HG02840 (cell line): ENCODE measurements around the gene NFIL3.
"Not testable (repeated sequence)": the region's sequence is repeated elsewhere in the genome, so short reads cannot be mapped to it uniquely, and the experiment has no call there.

Experiments
- ATAC-seq: cut with Tn5 transposase; IDR thresholded peaks from one replicate; pipeline ENCODE4 v1.9.1; 2021; ENCODE audit warnings: mild to moderate bottlenecking, moderate library complexity, moderate number of reproducible peaks; ENCODE audit not compliant: unreplicated experiment, low FRiP score

The NFIL3 gene

DNA sequence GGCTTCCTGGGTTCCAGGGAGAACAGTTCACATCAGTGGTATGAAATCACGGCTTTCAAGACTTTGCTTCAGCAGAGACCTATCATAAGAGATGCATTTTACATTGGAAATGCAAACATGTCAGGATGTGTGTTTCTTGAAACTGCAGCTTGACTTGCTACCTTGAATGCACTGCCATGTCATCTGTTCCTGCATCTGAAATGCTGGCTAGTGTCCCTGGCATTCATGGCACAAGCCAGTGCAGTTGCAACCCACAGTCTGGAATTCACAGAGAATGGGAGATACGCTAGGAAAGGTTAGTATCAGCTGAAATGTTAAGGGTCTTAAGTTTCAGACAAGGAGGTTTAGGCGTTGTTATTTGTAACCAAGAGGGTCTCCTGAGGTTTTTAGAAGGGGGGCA lies 24.7 kb downstream of the NFIL3 start:
- ATAC-seq: no peak

DNA sequence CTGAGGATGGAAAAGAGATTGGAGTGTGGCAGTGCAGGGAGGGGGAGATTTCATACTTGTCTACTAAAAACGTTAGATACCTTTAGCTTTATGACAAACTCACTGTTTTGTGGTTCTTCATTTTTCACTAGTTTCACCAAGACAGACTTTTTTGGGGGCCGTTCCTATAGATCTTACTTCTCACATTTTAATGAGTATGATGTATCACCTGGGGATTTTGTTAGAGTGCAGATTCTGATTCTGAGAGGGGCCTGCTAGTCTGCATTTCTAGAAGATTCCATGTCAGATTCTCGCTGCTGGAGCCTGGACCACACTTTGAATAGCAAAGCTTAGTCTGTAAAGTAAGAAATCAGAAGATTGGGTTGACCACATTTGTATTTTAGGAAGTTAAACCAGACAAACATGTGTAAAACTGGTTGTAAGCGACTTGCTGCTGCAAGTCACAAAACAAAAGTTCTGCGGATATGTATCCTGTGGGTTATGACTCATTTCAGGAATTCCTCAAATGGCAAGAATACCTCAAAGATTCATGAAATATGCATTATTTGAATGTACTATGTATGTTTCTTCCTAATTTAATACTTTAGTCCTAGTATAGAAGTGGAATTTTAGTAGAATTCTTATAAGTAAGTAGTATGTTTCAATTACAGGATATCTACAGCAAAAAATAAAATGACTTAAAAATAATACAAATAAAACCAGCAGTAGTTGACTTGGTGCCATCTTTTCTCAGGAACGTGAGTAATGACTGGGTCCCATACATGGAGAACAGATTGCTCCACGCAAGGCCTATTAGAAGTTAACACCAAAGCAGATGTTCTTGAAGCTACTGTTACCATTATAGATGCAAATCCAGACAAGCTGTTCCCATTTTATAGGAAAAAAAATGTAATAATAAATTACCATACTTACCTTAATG lies 27.8 kb downstream of the NFIL3 start:
- no peak for ATAC-seq

DNA sequence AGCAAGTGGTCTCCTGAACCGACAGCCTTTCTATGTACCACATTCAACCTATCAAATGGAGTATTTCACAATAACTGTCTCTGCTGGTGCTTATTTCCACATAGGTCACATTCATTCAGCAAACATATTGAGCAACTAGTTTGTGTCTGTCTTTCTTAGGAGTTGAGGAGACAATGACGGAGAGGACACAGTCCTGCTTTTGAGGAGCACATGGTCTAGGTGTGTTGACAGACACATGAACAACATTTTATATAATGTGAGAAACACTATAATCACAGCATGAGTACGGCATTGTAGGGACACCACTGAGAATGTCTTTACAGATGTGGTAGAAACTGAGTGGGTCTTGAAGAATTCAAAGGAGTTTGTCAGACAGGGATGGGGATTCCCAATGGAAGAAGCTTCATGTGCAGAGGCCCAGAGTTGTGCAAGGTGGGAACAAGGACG lies 28.5 kb downstream of the NFIL3 start:
- no peak for ATAC-seq

DNA sequence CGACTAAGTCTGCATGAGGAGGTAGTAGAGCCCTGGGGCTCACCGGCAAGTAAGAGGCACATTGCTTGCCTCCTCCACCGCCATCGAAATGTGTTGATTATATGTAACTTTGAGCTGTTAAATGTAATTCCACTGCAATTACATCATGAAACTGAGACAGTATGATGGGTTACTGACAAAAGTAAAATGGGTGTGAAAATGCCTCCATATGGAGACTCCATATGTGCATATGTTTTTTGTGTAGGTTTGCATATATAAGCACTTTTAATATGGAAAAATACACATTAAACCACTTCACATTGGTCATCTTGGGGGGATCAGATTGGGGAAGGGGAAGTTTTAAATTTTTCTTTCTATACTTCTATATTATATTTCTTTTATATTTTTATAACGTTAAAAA lies 29.8 kb downstream of the NFIL3 start:
- no peak for ATAC-seq

DNA sequence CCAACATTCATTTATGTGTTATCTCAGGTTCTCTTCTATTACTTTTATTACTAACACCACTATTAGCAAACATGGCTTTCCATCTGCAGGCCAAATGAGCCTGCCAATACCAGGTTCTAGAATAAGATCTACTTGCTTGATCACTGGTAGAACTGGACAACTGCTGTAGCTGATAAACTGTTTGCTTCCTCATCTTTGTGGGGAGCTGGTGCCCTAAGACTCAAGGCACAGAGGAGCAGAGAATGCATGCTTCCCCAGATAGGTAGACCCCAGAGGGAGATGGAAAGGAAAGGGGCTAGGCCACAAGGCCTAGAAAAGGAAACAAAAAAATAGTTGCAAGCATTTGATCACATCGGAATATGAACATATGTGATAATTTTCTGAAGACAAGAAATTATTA lies 31.2 kb downstream of the NFIL3 start:
- no peak for ATAC-seq

DNA sequence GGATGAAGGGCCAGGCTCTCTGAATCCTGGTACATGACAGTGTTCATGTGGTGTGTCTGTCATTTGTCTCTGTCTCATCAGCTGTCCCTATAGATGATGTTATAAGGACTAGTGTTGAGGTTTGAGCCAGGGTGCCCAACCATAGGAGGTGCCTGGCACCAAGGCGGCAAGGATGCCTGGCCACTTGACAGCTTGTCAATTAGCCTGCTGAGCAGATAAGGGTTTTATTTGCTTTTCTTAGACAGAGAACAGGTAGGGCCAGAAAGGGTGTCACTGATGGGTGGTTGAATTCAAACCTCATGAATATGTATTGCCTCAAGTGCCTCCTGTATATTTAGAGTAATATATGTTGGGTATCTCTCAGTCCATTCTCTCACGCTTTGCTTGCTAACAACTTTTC lies 31.8 kb downstream of the NFIL3 start:
- no peak for ATAC-seq

DNA sequence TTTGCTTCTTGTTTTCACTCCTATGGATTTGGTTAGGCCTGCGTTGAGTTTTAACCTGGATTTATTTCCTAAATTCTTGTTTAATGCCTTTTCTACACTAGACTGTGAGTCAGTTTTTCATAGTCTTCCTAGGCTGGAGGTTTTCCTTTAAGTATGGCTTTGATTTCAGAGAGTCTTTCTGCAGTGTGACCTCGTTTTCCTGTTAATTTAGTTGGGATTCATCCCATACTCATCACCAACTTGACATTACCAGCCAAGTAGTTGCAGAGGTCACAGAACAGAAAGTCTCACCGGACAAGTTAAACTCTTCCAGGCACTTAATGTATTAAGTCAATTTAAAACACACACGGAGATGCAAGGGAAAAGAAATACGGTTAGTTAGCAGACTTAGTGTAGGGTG lies 32.2 kb downstream of the NFIL3 start:
- no peak for ATAC-seq

DNA sequence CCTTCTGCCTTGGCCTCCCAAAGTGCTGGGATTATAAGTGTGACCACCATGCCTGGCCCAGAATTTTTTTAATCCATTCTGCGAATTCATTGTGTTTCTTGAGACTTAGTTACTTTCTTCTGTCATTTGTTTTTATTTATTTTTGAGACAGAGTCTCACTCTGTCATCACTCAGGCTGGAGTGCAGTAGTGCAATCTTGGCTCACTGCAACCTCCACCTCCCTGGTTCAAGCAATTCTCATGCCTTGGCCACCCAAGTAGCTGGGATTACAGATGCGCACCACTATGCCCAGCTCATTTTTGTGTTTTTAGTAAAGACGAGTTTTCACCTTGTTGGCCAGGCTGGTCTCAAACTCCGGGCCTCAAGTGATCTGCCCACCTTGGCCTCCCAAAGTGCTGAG lies 33.9 kb downstream of the NFIL3 start:
- not testable (repeated sequence) for ATAC-seq

DNA sequence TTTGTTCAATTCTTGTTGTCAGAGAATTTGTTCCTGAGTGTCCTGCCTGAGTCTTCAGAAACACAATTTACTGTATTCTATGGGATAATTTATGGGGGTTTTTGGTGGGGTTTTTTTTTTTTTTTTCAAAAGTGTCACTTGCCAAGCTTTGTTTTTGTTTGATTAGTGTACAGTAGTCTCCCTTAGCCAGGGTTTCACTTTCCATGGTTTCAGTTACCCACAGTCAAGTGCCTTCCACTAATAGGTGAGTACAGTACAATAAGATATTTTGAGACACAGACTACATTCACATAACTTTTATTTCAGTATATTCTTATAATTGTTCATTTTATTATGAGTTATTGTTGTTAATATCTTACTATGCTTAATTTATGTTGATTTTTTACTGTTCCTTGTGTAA lies 36.9 kb downstream of the NFIL3 start:
- ATAC-seq: no peak

DNA sequence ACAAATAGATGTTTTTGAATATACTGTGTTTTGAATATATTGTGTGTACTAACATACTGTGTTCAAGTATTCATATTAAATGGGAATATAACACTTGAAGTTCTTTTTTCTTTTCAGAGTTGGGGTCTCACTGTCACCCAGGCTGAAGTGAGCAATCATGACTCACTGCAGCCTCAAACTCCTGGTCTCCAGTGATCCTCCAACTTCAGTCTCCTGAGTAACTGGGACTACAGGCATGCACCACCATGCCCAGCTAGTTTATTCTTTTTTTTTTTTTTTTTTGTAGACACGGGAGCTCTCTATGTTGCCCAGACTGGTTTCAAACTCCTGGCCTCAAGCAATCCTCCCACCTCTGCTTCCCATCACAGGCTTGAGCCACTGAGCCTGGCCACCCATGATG lies 38.7 kb downstream of the NFIL3 start:
- no peak for ATAC-seq

DNA sequence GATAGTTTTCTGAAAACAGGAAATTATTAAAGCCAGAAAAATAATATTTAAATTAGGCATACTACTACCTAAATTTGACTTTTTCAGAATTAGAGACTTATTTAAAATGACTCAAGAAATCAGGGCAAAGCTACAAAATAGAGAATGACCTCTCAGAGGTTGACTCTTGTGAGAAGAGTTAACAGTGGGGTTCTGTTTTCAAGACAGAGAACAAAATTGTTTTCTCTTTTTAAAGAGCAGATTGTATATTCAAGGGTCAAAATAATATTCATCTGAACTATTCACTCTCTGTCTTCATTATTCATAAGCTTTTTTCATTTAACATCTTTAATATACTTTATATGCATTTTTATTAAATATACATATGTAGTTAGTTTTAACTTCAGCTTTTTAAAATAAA lies 40.1 kb downstream of the NFIL3 start:
- no peak for ATAC-seq

DNA sequence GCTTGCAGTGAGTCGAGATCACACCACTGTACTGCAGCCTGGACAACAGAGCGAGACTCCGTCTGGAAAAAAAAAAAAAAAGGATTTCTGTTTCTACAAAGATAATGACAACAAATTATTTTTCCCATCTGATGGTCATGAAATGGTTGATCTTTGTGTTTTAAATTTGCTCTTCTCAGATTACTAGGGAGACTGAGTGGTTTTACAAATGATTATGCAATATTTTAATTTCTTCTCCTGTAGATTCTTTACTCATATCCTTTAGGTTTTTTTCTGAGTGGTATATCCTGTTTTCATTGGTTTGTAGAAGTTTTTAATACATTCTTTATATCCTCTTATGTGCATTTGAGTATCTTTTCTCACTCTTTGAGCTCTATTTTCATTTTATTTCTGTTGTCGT lies 41.3 kb downstream of the NFIL3 start:
- ATAC-seq: no peak

DNA sequence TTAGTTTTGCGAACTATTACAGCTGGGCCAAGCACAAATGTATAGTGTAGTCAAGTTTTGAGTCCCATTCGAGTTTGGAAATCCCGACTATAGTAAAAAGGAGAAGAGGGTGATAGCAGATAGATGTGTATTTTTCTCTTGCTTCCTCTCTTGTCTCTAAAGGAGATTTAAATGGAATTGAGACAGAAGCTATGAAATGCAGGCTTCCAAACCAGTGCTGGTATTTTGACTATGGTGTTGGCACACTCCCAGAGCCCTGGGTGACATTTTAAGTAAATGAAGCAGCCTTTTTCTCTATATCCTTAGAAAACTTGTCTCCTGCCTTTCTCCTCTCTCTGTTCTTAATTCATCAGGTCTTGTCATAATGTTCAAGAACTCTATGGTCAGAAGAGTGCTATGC lies 44.2 kb downstream of the NFIL3 start:
- no peak for ATAC-seq

DNA sequence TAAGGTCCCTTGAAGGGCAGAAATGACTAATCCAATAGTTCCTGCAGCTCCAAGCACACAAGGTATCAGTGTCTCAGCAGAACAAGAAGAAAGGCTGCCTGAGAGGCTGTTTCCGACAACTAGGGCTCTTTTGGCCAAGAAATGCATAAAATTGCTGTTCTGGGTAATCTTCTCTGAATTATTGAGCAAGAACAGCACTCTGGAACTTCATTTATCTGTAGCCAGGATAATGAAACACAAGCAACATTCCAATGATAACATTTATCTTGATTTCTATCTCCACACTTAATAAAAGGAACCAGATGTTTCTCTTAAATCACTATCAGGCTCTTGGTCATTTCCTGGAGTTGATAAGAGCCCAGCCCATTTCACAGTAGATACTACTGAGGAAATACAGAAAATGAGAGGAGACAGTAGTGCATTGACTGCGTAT lies 44.9 kb downstream of the NFIL3 start:
- ATAC-seq: no peak

DNA sequence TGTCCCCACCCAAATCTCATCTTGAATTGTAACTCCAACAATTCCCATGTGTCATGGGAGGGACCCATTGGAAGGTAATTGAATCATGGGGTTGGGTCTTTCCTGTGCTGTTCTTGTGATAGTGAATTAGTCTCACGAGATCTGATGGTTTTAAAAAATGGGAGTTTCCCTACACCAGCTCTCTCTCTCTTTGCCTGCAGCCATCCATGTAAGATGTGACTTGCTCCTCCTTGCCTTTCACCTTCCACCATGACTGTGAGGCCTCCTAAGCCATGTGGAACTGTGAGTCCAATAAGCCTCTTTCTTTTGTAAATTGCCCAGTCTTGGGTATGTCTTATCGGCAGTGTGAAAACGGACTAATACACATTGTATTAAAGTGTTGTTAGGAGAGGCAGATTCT lies 45.6 kb downstream of the NFIL3 start:
- not testable (repeated sequence) for ATAC-seq

DNA sequence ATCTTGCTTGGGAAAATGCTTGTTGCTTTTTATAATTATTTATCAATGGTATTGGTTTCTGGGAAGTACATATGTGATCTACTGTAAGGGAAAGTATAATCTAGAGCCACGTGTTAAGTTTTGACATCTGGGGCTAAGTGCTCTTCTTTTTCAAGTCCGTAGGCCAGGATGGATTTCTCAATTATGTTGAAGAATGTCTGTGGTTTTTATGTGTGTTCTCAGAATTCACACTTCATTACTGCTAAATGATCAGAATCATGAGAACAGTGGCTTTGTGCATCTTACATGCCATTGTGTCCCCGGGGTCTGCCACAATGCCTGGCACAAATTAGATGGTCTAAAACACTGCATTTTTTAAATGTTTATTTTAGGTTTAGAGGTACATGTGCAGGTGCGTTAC lies 47.4 kb downstream of the NFIL3 start:
- ATAC-seq: no peak

DNA sequence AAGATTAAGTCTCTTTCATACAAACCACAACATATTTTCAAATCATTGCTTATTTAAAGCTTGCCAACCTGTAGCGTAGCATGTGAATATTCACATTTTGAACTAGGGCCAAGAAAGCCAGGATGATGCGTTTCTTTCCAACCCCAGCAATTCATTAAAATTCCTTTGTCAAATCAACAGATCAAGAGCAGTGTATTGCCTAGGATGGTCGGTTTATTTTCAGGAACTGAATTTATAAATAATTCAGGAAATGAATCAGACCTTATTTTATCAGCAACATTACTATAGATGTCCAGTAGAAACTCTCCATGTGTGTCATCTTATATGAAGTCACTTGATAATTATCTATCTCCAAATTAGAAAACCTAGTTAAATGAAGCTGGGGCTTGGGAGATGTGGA lies 48.7 kb downstream of the NFIL3 start:
- no peak for ATAC-seq

DNA sequence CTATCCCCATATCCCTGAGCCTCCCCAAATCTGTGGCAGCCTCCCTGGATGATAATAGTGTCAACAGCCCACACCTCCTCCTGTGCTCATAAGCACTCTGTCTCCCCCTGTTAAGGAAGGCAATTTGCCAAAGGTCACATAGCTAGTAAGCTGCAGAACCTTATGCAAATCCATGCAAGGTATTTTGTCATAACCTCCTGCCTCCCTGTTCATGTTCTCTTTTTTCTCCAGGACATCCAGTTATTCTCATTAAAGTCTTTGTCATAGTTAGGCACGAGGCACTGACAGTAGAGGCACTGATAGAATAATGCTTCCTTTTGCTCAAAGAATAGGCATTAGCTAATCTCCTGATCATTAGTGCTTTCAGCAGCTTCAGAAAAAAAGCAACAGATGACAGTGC lies 51.7 kb downstream of the NFIL3 start:
- ATAC-seq: no peak

DNA sequence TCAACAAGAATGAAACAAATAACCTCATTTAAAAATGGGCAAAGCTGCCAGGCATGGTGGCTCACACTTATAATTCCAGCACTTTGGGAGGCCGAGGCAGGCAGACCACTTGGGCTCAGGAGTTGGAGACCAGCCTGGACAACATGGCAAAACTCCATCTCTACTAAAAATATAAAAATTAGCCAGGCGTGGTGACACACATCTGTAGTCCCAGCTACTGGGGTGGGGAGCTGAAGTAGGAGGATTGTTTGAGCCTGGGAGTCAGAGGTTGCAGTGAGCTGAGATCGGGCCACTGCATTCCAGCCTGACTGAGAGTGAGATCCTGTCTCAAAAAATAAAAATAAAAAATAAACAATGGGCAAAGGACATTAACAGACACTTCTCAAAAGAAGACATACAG lies 53.6 kb downstream of the NFIL3 start:
- ATAC-seq: not testable (repeated sequence)

DNA sequence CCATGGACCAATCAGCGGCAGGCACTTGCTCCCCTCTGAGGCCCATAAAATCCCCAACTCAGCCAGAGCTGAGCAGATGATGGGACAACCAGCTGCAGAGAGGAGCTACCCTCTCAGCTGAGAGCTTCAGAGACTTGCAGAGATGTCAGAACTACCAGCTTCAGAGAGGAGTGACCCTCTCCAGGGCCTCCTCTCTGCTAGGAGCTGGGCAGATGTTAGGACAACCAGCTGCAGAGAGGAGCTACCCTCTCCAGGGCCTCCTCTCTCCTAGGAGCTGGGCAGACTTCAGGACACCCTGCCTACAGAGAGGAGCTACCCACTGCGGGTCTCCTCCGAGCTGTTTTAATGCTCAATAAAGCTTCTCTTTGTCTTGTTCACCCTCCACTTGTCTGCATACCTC lies 58.9 kb downstream of the NFIL3 start:
- no peak for ATAC-seq

DNA sequence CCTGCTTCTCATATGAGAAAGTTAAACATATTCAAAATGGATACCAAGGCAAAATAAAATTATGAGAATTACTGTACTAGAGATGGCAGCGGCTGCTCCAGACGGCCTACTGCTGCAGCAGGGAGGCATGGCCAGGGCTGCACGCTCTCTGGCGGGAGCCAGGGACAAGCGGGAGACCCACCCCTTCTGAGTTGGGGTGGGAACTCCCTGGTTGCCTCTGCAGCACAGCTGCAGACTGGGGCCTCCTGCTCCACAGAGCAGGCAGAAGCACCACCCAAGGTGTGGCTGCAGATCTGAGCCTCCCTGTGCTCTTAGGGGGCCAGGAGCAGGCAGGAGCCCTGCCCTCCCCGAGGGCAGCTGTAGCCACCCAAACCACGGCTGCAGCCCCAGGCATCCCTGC lies 59.6 kb downstream of the NFIL3 start:
- ATAC-seq: no peak

DNA sequence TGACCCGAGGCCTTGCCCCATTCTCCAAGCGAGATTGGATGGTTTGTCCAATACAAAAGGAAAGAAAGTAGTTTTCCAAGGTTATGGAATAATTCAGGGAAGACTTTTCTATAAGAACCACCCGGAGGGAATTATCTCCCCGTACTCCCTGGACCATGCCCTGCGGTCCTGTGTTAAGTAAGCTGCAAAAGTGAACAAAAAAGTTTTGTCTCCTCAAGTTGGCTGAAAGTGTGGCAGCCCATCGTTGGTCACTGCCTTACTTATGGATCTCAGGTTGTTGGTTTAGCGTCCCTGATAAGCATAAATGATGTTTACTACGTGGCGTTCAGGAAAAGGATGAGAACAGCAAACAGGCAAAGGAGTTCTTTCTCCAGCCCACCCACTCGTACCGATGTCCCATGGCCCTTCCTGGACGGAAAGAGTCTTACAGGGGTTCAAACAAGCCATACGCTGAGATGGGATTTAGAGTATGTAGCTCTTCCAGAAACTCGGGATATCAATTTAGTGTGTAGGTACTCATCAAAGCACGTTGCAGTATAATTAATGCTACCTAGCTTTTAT lies 61.5 kb downstream of the NFIL3 start:
- ATAC-seq: peak; percentile 25
